ENCODE results near the gene PSMB10. TPM values are rescaled to one million over a fixed set of nuclear protein-coding genes. Genes with fewer than 3 reads are reported as not detected.

Gene PSMB10
- total and polyA plus RNA-seq, 2 of the 8 experiments (the other 6 are each of a cell fraction or from before 2014, with no cell fraction given): 32.1 to 61.9 TPM

DNA sequence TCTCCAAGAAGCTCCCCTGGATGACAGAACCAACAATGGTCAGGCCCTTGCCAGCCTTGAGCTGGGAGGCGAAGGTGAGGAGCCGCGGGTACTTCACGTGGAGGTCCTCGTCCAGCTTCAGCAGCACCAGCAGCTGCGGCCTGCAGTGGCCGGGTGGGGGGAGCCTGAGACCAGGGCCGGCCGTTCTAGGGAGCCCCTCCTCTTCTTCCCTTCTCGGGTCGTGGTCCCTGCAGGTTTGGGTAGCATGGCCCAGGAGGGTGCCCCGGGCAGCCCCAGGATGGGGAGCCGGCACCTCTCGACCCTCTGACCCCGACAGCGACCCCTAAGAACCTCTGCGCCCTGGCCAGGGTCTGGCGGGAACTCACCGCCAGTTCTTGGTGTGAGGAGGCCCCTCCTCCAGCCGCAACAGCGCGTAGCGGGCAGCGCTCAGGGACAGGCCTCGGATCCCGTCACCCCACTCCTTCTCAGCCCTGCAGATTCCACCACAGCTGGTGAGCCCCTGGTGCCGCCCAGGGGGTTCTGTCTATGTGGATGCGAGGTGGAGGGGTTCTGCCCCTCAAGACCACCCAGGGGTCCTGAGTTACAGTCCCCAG is 10.4 kb upstream of the PSMB10 start:
- 100% methylated on average over 2 of the region's 28 CpGs; no CpG with 5 or more reads in 1 of the 2 experiments for WGBS, 2 experiments (ENCODE audit: extremely low coverage in 1 of 2, insufficient coverage in 1 of 2, insufficient read length in 1 of 2, insufficient replicate concordance in 2 of 2, low coverage in 1 of 2, low lambda C conversion rate in 2 of 2, missing lambda C conversion rate in 1 of 2)
- DNase-seq (ENCODE audit: low read depth in 1 of 2, low spot score in 2 of 2) (no peak), FAIRE-seq (no peak)
- no peak overlapping the region for H3K4me2 ChIP-seq (ENCODE audit: insufficient read depth in 1 of 2, low read depth in 2 of 2, low read length in 2 of 2)
- no peak overlapping the region for H2BK20ac ChIP-seq (ENCODE audit: low read length)
- no peak overlapping the region for H2BK12ac ChIP-seq (ENCODE audit: low read depth, low read length)
- no peak overlapping the region for H3K4ac ChIP-seq (replicated peaks; ENCODE audit: insufficient read length, low read depth, low read length)
- POLR2A ChIA-PET (ENCODE audit: partially characterized antibody): interaction anchor here (0.6 to 8.5 kb wide), 6 partner anchors 12 to 119 kb away, joined by 3 to 47 read pairs (median 4); partner anchors contain the start of gene PSMB10
- peaks cover 12 to 39% of the 10 kb centered on the region in 2 experiments for H4K20me1 ChIP-seq (replicated peaks in 1 of 2; ENCODE audit: control insufficient read depth in 1 of 2, insufficient read depth in 2 of 2, low read length in 2 of 2)
- TF ChIP-seq YY1 (IDR thresholded peaks at IDR 0.05; ENCODE audit: low read depth, low read length) (no peak), HDAC6 (IDR thresholded peaks at IDR 0.05; ENCODE audit: low read depth, low read length) (no peak), NRF1 (IDR thresholded peaks at IDR 0.05; ENCODE audit: low read depth, low read length) (no peak), SRF (IDR thresholded peaks at IDR 0.05; ENCODE audit: low read depth, low read length) (no peak), SUZ12 (IDR thresholded peaks at IDR 0.05; ENCODE audit: low read length) (no peak), FOSL1 (IDR thresholded peaks at IDR 0.05; ENCODE audit: insufficient read depth, low read depth, low read length) (no peak)
- H3K79me2 ChIP-seq (ENCODE audit: control insufficient read depth in 1 of 2, insufficient read depth in 2 of 2, low read length in 2 of 2): no peaks in the 10 kb centered on the region
- H2BK120ac ChIP-seq (replicated peaks; ENCODE audit: low read depth, low read length): no peak overlapping the region
- H3K18ac ChIP-seq (ENCODE audit: extremely low read depth, low read length): no peak overlapping the region
- no peaks in the 10 kb centered on the region for H3K27me3 ChIP-seq (replicated peaks in 1 of 4; ENCODE audit: control insufficient read depth in 3 of 4, extremely low read depth in 1 of 4, insufficient read depth in 3 of 4, low read length in 3 of 4)
- no peak overlapping the region for H3K27ac ChIP-seq (ENCODE audit: low read depth, low read length)
- H2BK5ac ChIP-seq (ENCODE audit: low read depth, low read length): no peak overlapping the region
- no peak overlapping the region for H2AK5ac ChIP-seq (ENCODE audit: low read depth, low read length)
- H2AFZ ChIP-seq (ENCODE audit: low read length): no peak overlapping the region
- H3K23ac ChIP-seq (ENCODE audit: insufficient read length): no peak overlapping the region
- no peaks in the 10 kb centered on the region for H3K9me3 ChIP-seq (ENCODE audit: insufficient read depth in 2 of 2, low read depth in 1 of 2, low read length in 1 of 2)
- H3K4me3 ChIP-seq (ENCODE audit: extremely low read depth in 1 of 4, insufficient read depth in 2 of 4, low read depth in 3 of 4, low read length in 4 of 4): no peak overlapping the region
- H3K79me1 ChIP-seq (ENCODE audit: low read depth, low read length): peaks cover 2% of the 10 kb centered on the region; the same call in 1 of the 2 replicates
- no peak overlapping the region for H4K91ac ChIP-seq (replicated peaks; ENCODE audit: insufficient read length, low read length)
- peaks cover 3% of the 10 kb centered on the region; the same call in 1 of the 2 replicates for H3K23me2 ChIP-seq (ENCODE audit: low read depth, low read length)
- H3K9ac ChIP-seq (replicated peaks in 1 of 4; ENCODE audit: extremely low read depth in 1 of 4, low read depth in 3 of 4, low read length in 3 of 4): no peak overlapping the region
- H4K5ac ChIP-seq (ENCODE audit: insufficient read length, low read depth, low read length): no peak overlapping the region
- H3K56ac ChIP-seq (replicated peaks; ENCODE audit: insufficient read length, low read depth, low read length): no peak overlapping the region
- H3K36me3 ChIP-seq (ENCODE audit: control insufficient read depth in 2 of 4, insufficient read depth in 4 of 4, low read length in 3 of 4): peaks cover 12 to 59% (median 25%) of the 10 kb centered on the region in 4 experiments
- CTCF ChIA-PET (ENCODE audit: partially characterized antibody): interaction anchor here (0.6 to 27.1 kb wide), 11 partner anchors 8 to 772 kb away, joined by 3 to 623 read pairs (median 4); partner anchors contain the start of genes EDC4, NRN1L, PSKH1 and SLC12A4
- no peak overlapping the region; the same call in 1 of the 2 replicates for H4K8ac ChIP-seq (ENCODE audit: extremely low read depth, insufficient read depth, low read length)
- H3K4me1 ChIP-seq (replicated peaks in 1 of 4; ENCODE audit: control insufficient read depth in 3 of 4, insufficient read depth in 4 of 4, low read length in 3 of 4): no peaks in the 10 kb centered on the region; a peak in 1 of 7 replicates
- no peak overlapping the region for H3K14ac ChIP-seq (ENCODE audit: insufficient read length)
- H2BK15ac ChIP-seq (ENCODE audit: low read length): no peak overlapping the region

Measured in H1 (cell line).